ENCODE data around the gene CTNND2.

Gene CTNND2

DNA sequence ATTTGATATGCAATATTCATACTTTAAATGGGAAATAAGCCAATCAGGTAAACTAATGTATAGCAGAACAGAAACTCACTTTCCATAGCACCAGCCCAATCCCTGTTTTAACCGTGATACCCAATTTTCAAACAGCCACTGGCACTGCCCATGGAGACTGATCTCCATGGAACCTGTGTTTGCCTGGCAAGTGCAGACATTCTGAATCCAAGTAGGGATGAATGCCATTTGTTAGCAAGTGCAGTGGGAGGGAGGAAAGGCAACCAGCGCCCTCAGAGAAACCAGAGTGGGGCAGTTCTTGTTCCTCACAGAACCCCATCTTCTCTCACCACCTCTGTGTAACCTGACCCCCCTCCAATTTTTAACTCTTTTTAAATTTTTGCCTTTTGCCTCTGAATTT, 229.1 kb downstream of the CTNND2 start:
- no peaks in the 10 kb centered on the region for H3K9me3 ChIP-seq (ENCODE audit: insufficient read depth, low read length, severe bottlenecking)
- H3K9ac ChIP-seq (ENCODE audit: low read depth, low read length), result no peak overlapping the region
- no peak for ATAC-seq (ENCODE audit: insufficient read depth, low read depth)
- H3K27me3 ChIP-seq (ENCODE audit: insufficient read depth, low read length, poor library complexity), result no peaks in the 10 kb centered on the region
- H3K36me3 ChIP-seq (ENCODE audit: insufficient read depth, low read length), result no peaks in the 10 kb centered on the region
- H3K4me2 ChIP-seq (ENCODE audit: insufficient read depth, low read length), result no peak overlapping the region
- no peak overlapping the region for H3K4me3 ChIP-seq (ENCODE audit: low read depth in 1 of 2, low read length in 2 of 2)
- H3K4me1 ChIP-seq (ENCODE audit: insufficient read depth, low read length), result no peaks in the 10 kb centered on the region
- no peak for DNase-seq
- H3K27ac ChIP-seq (ENCODE audit: low read length), result no peak overlapping the region
- H3K79me2 ChIP-seq (ENCODE audit: insufficient read depth, low read length), result no peaks in the 10 kb centered on the region
- H4K20me1 ChIP-seq (ENCODE audit: insufficient read depth, low read length), result no peaks in the 10 kb centered on the region
- no peak overlapping the region for H2AFZ ChIP-seq (ENCODE audit: low read depth, low read length)
- TF ChIP-seq, protein P1, sequence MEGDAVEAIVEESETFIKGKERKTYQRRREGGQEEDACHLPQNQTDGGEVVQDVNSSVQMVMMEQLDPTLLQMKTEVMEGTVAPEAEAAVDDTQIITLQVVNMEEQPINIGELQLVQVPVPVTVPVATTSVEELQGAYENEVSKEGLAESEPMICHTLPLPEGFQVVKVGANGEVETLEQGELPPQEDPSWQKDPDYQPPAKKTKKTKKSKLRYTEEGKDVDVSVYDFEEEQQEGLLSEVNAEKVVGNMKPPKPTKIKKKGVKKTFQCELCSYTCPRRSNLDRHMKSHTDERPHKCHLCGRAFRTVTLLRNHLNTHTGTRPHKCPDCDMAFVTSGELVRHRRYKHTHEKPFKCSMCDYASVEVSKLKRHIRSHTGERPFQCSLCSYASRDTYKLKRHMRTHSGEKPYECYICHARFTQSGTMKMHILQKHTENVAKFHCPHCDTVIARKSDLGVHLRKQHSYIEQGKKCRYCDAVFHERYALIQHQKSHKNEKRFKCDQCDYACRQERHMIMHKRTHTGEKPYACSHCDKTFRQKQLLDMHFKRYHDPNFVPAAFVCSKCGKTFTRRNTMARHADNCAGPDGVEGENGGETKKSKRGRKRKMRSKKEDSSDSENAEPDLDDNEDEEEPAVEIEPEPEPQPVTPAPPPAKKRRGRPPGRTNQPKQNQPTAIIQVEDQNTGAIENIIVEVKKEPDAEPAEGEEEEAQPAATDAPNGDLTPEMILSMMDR (IDR thresholded peaks at IDR 0.05; ENCODE audit: borderline replicate concordance, extremely low read depth, low read length, poor library complexity, severe bottlenecking), result no peak
- TF ChIP-seq EZH2 (IDR thresholded peaks at IDR 0.05; ENCODE audit: borderline replicate concordance, low read depth, low read length, severe bottlenecking), result no peak

DNA sequence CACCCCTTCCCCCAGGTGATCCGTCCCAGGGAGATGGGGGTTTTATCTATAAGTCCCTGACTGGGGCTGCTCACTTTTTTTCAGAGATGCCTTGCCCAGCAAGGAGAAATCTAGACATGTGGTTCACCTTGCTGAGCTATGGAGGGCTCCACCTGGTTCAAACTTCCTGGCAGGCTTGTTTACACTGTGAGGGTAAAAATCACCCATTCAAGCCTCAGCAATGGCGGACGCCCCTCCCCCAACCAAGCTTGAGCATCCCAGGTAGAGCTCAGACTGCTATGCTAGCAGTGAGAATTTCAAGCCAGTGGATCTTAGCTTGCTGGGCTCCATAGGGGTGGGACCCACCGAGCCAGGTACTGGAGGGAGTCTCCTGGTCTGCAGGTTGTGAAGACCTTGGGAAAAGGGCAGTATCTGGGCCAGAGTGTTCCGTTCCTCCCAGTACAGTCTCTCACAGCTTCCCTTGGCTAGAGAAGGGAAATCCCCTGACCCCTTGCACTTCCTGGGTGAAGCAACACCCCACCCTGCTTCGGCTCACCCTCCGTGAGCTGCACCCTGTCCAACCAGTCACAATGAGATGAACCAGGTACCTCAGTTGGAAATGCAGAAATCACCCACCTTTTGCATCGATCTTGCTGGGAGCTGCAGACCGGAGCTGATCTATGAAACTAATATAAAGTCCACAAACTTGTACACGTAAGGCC, 231.7 kb downstream of the CTNND2 start:
- H2AFZ ChIP-seq (ENCODE audit: low read depth, low read length), result no peak overlapping the region
- no peak for TF ChIP-seq EZH2 (IDR thresholded peaks at IDR 0.05; ENCODE audit: borderline replicate concordance, low read depth, low read length, severe bottlenecking)
- TF ChIP-seq, protein P1 (IDR thresholded peaks at IDR 0.05; ENCODE audit: borderline replicate concordance, extremely low read depth, low read length, poor library complexity, severe bottlenecking), result no peak
- H3K4me1 ChIP-seq (ENCODE audit: insufficient read depth, low read length), result no peaks in the 10 kb centered on the region
- ATAC-seq (ENCODE audit: insufficient read depth, low read depth) (no peak), DNase-seq (no peak)
- no peaks in the 10 kb centered on the region for H3K27me3 ChIP-seq (ENCODE audit: insufficient read depth, low read length, poor library complexity)
- H3K9me3 ChIP-seq (ENCODE audit: insufficient read depth, low read length, severe bottlenecking), result no peaks in the 10 kb centered on the region
- no peaks in the 10 kb centered on the region for H4K20me1 ChIP-seq (ENCODE audit: insufficient read depth, low read length)
- H3K4me3 ChIP-seq (ENCODE audit: low read depth in 1 of 2, low read length in 2 of 2), result no peak overlapping the region
- no peaks in the 10 kb centered on the region for H3K36me3 ChIP-seq (ENCODE audit: insufficient read depth, low read length)
- H3K9ac ChIP-seq (ENCODE audit: low read depth, low read length), result no peak overlapping the region
- H3K4me2 ChIP-seq (ENCODE audit: insufficient read depth, low read length), result no peak overlapping the region
- no peak overlapping the region for H3K27ac ChIP-seq (ENCODE audit: low read length)
- no peaks in the 10 kb centered on the region for H3K79me2 ChIP-seq (ENCODE audit: insufficient read depth, low read length)

DNA sequence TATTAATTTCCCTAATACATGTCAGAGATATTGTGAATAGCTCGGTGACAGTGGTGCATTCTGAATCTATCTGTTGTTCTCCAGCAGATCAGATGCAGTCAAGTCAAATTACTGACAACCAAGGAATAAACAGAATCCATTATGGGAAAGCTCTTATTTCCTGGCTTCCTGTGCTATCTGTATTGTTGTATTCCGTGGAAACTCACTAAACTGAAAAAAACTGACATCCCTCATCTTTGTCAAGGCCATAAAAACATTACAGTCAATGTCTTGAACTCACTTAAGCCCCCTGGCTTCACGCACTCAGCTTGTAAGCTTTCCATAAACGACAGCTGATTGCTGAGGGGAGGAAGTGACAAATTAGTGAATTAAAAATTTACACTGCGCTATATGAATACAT, 245.9 kb downstream of the CTNND2 start:
- no peaks in the 10 kb centered on the region for H3K36me3 ChIP-seq (ENCODE audit: insufficient read depth, low read length)
- H3K4me3 ChIP-seq (ENCODE audit: low read depth in 1 of 2, low read length in 2 of 2), result no peak overlapping the region
- H3K4me1 ChIP-seq (ENCODE audit: insufficient read depth, low read length), result no peaks in the 10 kb centered on the region
- no peak overlapping the region for H3K27ac ChIP-seq (ENCODE audit: low read length)
- H4K20me1 ChIP-seq (ENCODE audit: insufficient read depth, low read length), result no peaks in the 10 kb centered on the region
- no peak overlapping the region for H3K4me2 ChIP-seq (ENCODE audit: insufficient read depth, low read length)
- H3K9ac ChIP-seq (ENCODE audit: low read depth, low read length), result no peak overlapping the region
- ATAC-seq (ENCODE audit: insufficient read depth, low read depth) (no peak), DNase-seq (no peak)
- TF ChIP-seq, protein P1 (IDR thresholded peaks at IDR 0.05; ENCODE audit: borderline replicate concordance, extremely low read depth, low read length, poor library complexity, severe bottlenecking), result no peak
- no peak for TF ChIP-seq EZH2 (IDR thresholded peaks at IDR 0.05; ENCODE audit: borderline replicate concordance, low read depth, low read length, severe bottlenecking)
- H3K9me3 ChIP-seq (ENCODE audit: insufficient read depth, low read length, severe bottlenecking), result no peaks in the 10 kb centered on the region
- no peak overlapping the region for H2AFZ ChIP-seq (ENCODE audit: low read depth, low read length)
- no peaks in the 10 kb centered on the region for H3K27me3 ChIP-seq (ENCODE audit: insufficient read depth, low read length, poor library complexity)
- H3K79me2 ChIP-seq (ENCODE audit: insufficient read depth, low read length), result no peaks in the 10 kb centered on the region

Measured in DND-41 (cell line).